CD4-positive, alpha-beta T cell treated with Interleukin-4 for 1 hour (primary cell): ENCODE results near the gene HHAT.
"Not testable (repeated sequence)": the region's sequence is repeated elsewhere in the genome, so short reads cannot be mapped to it uniquely, and the experiment has no call there.

Source experiments
- DNase-seq, 2 donors: peaks; one replicate each; pipeline ENCODE4 v3.0.0-alpha.2; 2020 to 2022

HHAT gene

DNA sequence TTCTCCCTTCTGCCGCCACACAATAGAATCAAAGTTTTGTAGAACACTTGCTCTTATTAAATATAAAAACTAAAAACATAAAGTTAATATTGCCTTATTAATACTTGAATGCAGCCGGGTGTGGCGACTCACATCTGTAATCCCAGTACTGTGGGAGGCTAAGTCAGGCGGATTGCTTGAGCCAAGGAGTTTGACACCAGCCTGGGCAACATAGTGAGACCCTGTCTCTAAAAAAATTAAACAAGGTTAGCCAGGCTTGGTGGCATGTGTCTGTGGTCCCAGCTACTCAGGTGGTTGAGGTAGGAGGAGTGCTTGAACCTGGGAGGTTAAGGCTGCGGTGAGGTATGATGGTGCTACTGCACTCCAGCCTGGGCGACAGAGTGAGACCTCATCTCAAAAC, 13.2 kb upstream of the HHAT start:
- no peak for DNase-seq

DNA sequence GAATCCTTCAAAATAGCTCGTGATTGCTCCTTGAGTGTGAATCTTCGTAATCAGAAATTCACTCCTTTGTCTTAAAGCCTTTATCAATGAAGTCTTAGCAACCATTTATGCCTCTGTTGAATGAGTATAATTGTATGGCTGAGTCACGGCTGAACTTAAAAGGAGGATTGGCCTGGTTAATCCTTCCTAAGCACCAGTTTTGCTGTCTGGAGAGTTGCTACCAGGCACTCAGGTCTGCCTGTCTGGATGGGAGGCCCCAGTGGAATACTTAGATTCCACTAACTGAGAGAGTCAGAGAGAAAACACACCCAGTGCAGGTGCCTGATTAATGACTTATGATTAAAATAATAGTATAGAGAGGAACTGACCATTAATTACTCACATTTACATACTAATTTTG, 7.6 kb upstream of the HHAT start:
- DNase-seq, result no peak

- DNase-seq, result no peak
Observed at GRCh38 chr1:210321552-210321951, 7.2 kb upstream of the HHAT start.

- no peak for DNase-seq
Observed at GRCh38 chr1:210323957-210324356, 4.7 kb upstream of the HHAT start.

GRCh38 chr1:210325026-210325670, 3.6 kb upstream of the HHAT start:
- DNase-seq, result no peak

DNA sequence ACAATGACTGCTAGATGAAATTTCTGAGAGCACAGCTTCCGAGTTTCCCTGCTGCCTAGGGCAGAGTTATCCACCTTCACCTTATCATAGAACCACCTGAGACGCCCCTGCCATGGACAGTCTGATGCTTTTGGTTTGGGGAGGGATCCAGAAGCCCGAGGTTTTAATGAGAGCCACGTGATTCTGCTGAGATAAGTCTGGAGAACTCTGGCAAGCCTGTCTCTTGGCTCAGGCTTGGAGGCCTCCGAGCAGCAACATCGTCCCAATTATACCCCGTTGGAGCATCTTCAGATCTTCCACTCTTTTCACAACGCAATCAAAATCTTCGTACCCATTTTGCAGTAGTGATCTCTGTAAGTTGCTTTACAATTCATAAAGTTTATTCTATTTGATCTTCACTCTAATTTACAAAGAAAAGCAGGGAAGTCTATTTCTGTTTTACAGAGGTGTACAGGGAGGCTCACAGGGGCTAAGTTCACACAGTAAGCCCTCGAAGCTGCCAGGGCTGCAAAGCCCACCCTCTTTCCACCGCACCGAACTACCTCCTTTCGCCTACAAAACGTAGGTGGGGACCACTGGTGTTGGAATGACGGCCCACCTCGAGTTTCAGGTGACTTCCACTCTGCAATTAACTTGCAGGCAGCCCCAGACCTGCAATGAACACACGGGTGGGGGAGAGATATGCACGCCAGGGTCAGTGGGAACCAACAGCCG, 513 bp upstream of the HHAT start:
- DNase-seq, result no peak

GRCh38 chr1:210330279-210330866, 1.7 kb downstream of the HHAT start:
- DNase-seq, result no peak

DNA sequence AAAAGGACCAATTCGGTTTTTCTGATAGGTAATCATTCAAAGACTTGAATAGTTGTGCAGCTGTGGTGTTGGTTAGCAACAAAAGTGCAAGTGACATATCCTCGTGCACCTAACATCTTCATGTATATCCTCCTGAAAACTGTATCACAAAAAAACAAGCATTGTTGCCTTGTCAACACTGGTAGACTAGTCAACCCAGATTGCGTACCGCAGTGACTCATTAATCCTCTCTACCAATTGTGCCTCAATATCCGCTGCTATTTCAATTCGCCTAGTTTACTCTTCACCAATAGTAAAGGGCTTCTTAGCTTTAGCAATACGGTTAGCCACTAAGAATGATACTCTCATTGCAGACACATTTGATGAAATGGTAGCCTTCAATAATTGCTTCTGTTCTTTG, 3.5 kb downstream of the HHAT start:
- DNase-seq, result peak; percentile 35 to 72

DNA sequence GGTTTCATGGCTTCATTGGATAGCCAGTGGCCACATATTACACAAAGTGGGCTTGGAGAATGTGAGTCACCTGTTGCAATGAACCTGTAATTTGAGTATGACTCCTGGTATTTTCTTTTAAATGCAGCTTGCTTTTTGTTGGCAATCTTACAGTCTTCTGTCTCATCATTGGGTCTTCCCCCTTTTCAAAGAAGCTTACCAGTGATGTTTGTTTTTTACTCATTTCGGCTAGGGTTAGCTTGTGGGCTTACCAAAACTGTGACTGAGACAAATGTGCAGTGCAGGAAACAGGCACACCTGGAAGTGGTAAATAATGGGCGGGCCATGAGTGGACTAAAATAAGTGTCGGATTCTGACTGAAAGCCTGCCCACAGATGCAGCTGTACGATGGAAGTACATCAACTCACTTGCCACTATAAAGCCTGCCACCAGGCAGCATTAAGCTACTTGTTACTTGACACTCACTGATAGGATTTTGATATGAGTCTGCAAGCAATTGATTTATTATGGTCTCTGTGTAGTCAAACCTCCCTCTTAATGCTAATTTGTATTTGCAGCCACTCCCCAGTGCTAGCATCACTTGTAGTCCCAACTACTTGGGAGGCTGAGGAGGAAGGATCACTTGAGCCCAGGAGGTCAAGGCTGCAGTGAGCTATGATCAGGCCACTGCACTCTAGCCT, 4.2 kb downstream of the HHAT start:
- peak; percentile 43 to 69 for DNase-seq

DNA sequence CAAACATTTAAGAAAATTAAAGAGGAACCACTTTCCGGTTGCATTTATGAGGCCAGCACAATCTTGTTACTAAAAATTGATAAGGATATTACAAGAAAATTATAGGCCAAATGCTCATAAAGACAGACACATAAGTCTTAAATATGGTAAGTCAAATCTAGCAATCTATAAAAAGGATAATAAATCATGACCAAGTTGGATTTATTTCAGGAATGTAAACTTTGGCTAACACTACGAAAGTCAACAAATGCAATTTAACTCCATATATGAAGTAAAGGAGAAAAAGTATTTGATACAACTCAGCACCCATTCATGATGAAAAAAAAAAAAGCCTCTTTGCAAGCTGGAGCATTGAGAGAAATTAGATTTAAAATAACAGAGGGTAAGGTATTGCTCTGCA, 6.3 kb downstream of the HHAT start:
- no peak for DNase-seq

DNA sequence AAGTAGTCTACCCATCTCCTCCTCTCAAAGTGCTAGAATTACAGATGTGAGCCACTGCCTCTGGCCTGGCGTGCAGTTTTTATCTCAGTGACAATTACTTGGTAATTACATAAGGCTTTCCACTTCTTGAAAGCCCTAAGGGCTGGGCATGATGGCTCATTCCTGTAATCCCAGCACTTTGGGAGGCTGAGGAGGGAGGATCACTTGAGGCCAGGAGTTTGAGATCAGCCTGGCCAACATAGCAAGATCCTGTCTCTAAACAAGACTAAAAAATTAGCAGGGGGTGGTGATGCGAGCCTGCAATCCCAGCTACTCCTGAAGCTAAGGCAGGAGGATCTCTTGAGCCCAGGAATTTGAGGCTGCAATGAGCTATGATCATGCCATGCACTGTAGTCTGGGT, 7.7 kb downstream of the HHAT start:
- DNase-seq, result no peak

- DNase-seq, result no peak
Observed at GRCh38 chr1:210339500-210339899, 10.8 kb downstream of the HHAT start.

DNA sequence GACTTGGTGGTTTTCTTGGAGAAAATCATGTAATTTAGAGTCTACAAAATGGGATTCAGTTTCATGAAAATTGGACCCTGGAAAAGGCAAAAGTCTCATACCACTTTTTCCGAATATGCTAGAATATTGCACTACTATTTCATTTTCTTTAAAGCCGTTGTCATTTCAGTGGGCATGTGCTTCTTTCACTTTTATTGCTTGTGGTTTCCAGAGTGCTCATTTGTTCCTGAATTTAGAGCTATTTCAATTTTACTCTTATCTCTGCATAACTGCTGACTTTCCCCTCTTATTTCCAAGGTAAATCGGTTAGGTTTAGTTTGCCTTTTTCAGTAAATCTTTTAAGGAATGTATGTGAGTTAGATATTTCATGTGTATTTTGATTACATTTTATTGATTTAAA, 11.6 kb downstream of the HHAT start:
- no peak for DNase-seq

DNA sequence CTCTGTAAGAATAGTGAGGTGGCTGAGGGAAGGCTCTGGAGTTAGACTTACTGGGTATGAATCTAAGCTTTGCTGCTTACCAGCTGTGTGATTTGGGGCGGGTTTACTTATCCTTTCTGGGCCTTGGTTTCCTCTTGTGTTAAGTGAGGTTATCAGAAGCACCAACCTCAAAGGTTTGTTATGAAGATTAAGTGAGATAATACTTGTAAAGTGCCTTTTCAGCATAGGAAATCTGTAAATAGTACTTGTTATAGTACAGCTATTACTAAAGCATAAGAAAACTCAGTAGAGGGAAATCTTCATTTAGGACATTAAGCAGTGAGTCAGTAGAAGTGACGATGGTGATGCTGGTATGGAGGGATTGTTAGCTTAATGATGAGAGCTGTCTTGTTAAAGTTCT, 12.1 kb downstream of the HHAT start:
- DNase-seq, result peak in 1 of 2 donors; percentile 36

GRCh38 chr1:210342986-210343780, 14.5 kb downstream of the HHAT start:
- peak in 1 of 2 donors; percentile 58 for DNase-seq

- no peak for DNase-seq
Observed at GRCh38 chr1:210344706-210345105, 16.0 kb downstream of the HHAT start.

DNA sequence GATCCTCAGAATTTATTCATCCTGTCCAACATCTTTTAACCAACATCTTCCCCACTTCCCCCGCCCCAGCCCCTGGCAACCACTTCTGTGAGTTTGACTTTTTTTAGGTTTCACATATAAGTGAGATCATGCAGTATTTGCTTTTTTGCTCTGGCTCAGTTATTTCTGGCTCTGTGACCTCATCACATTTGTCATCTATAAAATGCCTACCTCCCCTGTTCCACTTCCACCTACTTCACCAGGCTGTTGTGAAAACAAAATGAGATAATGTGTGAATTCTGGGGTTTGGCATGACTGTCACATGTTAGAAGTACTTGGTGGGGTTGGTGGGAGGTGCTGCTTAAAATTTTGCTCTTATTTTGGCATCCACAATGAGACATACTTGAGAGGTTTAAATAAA, 18.4 kb downstream of the HHAT start:
- no peak for DNase-seq

- no peak for DNase-seq
Observed at GRCh38 chr1:210351496-210351895, 22.8 kb downstream of the HHAT start.

- no peak for DNase-seq
Observed at GRCh38 chr1:210352575-210352974, 23.9 kb downstream of the HHAT start.

DNA sequence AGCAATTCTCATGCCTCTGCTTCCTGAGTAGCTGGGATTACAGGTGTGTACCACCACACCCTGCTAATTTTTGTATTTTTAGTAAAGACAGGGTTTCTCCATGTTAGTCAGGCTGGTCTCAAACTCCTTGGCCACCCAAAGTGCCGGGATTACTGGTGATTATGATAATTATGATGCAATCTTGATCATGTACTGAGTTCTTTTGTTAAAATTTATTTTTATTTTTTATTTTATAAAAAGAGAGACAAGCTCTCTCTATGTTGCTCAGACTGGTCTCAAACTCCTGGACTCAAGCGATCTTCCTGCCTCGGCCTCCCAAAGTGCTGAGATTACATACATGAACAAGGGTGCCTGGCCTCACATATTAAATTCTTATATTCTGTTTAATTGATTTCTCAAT, 25.6 kb downstream of the HHAT start:
- not testable (repeated sequence) for DNase-seq

GRCh38 chr1:210358626-210359025, 29.9 kb downstream of the HHAT start:
- DNase-seq, result no peak

- no peak for DNase-seq
Observed at GRCh38 chr1:210359255-210359654, 30.6 kb downstream of the HHAT start.
